HG03442 (cell line): ENCODE measurements around the gene DENND1A.

Experiments
- ATAC-seq: cut with Tn5 transposase; IDR thresholded peaks from one replicate; pipeline ENCODE4 v1.9.1; 2021; ENCODE audit warnings: mild to moderate bottlenecking, moderate library complexity; ENCODE audit not compliant: unreplicated experiment

Gene DENND1A

DNA sequence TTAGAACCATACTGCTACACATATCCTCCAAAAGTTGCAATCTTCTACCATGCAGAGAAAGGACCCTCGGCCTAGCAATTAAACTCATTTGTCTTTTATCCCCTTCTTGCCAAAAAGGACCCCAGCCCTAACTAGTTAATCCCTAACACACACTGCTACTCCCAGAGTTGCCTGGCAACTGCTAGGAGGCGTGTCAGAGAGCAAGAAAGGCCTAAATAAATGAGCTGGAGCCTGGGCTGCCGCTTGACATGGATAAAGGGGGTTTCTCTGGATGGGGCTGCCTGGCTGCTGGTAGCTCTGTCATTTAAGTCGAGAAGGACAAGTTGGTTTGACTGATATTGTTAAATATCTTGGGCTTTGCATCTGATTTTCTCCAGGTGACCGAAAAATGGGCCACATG lies 379.1 kb downstream of the DENND1A start:
- no peak for ATAC-seq

- ATAC-seq: no peak
These were observed 379.9 kb downstream of the DENND1A start for GRCh38 chr9:123550012-123550411.

- ATAC-seq: no peak
These were observed 381.0 kb downstream of the DENND1A start for GRCh38 chr9:123548741-123549545.

DNA sequence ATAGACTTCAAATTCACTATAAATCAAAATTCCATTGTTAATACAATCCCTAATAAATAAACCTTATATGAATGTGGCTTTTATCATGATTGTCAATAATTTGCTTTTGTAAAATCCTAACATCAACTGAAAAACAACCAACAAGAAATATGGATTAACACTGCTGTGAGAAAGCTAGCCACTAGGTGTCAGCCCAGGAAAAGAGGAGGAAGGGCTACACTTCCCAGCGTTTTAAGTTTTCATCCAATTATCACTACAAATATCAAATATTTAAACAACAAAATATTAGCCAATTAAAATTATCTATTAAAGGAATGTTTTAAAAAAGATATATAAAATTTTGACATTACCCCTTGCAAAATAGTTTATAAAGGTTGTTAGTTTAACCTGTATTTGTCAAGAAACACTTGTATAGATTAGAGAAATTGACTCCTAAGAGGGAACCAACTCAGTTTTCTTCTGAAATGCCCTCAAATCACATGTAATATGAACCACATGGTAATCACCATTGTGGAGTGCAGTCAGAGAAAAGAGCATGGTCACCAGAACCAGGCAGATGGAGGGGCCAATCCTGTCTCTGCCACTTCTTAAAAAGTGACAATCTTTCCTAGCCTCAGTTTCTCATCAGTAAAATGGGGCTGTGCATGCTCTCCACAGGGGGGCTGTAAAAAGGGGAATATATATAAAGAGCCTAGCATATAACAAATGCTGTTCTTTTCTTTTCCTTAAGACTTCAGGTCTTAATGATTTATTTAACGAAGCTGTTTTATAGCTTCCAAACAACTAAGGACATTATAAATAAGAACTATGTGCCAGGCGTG lies 385.7 kb downstream of the DENND1A start:
- no peak for ATAC-seq

DNA sequence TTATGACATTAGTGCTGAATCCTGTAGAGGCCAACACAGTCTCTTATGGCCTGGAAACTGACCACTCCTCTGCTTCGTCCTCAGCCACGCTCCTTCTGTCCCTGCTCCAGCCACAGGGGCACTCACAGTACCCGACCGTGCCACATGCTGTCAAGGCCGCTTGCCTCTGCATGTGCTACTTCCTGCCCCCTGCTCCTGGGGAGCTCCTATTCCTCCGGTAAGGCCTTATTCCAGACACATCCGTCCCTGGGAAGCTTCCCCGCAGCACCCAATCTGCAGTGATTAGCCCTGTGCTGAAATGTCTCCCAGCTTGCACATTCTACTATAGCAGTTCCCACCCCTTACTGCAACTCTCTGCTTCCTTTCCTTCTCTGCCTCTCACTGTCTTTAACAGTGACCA lies 386.4 kb downstream of the DENND1A start:
- ATAC-seq: no peak

DNA sequence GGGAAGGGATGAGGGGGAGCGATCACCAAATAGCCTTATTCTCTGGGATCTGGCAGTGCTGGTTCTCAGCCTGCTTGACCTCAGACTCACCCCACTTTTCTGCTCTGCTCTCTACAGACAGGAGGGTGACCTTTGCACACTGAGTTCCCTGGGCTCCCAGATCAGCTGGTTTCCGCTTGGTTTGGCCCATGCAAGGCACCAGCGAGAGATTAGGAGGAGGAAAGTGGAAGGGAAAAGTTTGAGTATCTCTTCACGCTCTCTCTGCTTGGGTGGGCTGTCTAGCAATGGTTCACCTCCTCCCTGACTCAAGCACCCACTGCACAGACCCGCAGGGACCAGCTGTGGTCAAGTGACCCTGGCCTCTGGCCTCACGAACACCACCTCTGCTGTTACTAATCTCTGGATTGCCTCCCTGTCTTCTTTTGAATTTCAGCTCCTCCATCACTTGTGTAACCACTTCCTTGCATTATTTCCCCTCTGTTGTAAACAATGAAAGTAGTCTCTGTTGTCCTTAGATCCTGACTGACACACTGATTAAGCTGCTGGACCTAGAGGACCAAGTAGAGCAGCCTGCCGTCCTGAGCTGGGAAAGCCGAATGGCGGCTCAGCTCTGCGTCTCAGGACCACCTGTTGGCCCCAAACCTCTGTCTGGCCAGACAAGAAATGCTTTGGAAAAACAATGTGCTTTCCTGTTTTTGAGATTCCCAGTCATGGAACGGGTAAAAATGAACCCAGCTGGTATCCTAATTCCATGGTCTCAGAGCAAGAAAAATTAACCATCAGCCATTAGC lies 387.3 kb downstream of the DENND1A start:
- no peak for ATAC-seq

DNA sequence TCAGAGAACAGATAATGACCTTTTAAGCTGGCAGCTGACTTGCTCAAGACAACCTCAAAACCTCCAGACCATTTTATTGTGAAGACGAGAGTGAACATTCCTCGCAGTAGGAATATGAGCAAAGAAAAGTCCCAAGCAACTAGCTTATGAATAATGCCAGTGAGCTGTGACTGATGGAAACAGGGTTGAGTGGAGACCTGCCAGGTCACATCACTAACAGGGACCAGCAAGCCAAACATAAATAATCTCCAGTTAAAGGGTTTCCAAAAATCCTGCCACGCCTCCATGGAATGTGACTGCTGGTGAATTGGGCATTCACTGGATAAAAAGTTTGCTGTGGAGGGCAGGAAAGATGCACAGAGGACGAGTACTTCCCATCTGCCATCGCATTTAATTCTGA lies 388.5 kb downstream of the DENND1A start:
- ATAC-seq: no peak

- ATAC-seq: no peak
These were observed 389.5 kb downstream of the DENND1A start for GRCh38 chr9:123540457-123540856.

DNA sequence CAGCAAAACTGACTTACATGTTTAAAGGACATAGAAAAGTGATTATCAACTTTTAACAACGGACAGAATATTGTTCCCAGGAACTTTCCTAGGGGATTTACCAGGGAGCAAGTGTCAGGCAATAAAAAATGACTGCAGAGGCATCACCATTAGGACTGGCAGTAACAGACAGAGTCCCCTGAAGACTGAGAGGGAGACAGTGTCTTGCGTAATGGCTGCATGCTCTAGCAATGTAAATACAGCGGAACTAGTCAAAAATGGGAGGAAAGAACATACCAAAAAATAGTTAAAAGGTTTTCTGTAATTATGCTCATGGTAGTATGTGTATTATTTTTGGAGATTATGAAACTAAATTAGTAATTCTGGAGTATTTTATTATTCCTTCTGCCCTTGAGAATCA lies 392.1 kb downstream of the DENND1A start:
- no peak for ATAC-seq

- no peak for ATAC-seq
These were observed 393.5 kb downstream of the DENND1A start for GRCh38 chr9:123536455-123536868.

GRCh38 chr9:123534336-123534735 lies 395.6 kb downstream of the DENND1A start:
- ATAC-seq: no peak

DNA sequence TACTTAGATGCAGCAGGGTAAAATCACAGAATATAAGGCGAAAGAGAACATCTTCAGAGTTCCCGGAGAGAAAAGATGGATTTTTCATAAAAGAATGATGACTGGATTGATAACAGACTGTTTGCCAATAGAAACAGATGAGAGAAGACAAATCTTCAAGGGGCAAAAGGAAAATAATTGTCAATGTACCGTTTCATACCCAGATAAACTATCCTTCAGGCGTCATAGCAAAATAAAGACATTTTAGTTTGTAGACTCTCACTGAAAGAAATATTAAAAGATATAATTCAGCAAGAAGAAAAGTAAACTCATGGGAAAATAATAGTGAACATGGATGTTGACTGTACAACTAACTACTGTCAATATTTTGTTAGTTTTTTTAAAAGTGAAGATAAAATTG lies 399.7 kb downstream of the DENND1A start:
- ATAC-seq: no peak

DNA sequence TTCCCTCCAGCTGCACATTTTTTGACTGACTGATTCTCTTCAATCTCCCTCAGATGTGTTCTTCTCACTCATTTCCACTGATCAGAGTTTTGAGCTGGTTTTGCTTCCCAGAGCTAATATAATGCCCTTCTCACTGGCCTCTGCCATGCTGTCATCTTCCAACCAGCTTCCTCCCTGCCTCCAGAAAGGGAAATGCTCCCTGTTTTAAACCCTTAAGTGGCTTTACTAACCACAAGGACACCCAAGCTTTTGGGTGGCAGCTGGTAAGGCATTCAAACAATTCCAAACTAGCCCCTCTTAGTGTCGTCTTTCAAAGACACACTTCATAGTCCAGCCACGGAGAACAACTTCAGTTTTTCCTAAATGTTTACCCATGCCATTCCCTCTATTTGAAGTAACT lies 401.4 kb downstream of the DENND1A start:
- no peak for ATAC-seq

GRCh38 chr9:123527981-123528380 lies 401.9 kb downstream of the DENND1A start:
- no peak for ATAC-seq

GRCh38 chr9:123525957-123526356 lies 404.0 kb downstream of the DENND1A start:
- no peak for ATAC-seq

GRCh38 chr9:123525424-123525823 lies 404.5 kb downstream of the DENND1A start:
- no peak for ATAC-seq

- ATAC-seq: no peak
These were observed 405.1 kb downstream of the DENND1A start for GRCh38 chr9:123524866-123525265.

GRCh38 chr9:123523845-123524244 lies 406.1 kb downstream of the DENND1A start:
- no peak for ATAC-seq

GRCh38 chr9:123523001-123523400 lies 406.9 kb downstream of the DENND1A start:
- no peak for ATAC-seq

- ATAC-seq: no peak
These were observed 407.7 kb downstream of the DENND1A start for GRCh38 chr9:123522251-123522650.

- no peak for ATAC-seq
These were observed 411.6 kb downstream of the DENND1A start for GRCh38 chr9:123518338-123518737.
